Measurements from ENCODE around the gene GMIP. TPM values are rescaled to one million over a fixed set of nuclear protein-coding genes. Genes with fewer than 3 reads are reported as not detected.

Gene GMIP
- total and polyA plus RNA-seq, 2 experiments from 2014 or later, result 5.1 to 22.1 TPM

GRCh38 chr19:19651076-19651475, 7.6 kb upstream of the GMIP start (continued):
- TF ChIP-seq, protein P1, sequence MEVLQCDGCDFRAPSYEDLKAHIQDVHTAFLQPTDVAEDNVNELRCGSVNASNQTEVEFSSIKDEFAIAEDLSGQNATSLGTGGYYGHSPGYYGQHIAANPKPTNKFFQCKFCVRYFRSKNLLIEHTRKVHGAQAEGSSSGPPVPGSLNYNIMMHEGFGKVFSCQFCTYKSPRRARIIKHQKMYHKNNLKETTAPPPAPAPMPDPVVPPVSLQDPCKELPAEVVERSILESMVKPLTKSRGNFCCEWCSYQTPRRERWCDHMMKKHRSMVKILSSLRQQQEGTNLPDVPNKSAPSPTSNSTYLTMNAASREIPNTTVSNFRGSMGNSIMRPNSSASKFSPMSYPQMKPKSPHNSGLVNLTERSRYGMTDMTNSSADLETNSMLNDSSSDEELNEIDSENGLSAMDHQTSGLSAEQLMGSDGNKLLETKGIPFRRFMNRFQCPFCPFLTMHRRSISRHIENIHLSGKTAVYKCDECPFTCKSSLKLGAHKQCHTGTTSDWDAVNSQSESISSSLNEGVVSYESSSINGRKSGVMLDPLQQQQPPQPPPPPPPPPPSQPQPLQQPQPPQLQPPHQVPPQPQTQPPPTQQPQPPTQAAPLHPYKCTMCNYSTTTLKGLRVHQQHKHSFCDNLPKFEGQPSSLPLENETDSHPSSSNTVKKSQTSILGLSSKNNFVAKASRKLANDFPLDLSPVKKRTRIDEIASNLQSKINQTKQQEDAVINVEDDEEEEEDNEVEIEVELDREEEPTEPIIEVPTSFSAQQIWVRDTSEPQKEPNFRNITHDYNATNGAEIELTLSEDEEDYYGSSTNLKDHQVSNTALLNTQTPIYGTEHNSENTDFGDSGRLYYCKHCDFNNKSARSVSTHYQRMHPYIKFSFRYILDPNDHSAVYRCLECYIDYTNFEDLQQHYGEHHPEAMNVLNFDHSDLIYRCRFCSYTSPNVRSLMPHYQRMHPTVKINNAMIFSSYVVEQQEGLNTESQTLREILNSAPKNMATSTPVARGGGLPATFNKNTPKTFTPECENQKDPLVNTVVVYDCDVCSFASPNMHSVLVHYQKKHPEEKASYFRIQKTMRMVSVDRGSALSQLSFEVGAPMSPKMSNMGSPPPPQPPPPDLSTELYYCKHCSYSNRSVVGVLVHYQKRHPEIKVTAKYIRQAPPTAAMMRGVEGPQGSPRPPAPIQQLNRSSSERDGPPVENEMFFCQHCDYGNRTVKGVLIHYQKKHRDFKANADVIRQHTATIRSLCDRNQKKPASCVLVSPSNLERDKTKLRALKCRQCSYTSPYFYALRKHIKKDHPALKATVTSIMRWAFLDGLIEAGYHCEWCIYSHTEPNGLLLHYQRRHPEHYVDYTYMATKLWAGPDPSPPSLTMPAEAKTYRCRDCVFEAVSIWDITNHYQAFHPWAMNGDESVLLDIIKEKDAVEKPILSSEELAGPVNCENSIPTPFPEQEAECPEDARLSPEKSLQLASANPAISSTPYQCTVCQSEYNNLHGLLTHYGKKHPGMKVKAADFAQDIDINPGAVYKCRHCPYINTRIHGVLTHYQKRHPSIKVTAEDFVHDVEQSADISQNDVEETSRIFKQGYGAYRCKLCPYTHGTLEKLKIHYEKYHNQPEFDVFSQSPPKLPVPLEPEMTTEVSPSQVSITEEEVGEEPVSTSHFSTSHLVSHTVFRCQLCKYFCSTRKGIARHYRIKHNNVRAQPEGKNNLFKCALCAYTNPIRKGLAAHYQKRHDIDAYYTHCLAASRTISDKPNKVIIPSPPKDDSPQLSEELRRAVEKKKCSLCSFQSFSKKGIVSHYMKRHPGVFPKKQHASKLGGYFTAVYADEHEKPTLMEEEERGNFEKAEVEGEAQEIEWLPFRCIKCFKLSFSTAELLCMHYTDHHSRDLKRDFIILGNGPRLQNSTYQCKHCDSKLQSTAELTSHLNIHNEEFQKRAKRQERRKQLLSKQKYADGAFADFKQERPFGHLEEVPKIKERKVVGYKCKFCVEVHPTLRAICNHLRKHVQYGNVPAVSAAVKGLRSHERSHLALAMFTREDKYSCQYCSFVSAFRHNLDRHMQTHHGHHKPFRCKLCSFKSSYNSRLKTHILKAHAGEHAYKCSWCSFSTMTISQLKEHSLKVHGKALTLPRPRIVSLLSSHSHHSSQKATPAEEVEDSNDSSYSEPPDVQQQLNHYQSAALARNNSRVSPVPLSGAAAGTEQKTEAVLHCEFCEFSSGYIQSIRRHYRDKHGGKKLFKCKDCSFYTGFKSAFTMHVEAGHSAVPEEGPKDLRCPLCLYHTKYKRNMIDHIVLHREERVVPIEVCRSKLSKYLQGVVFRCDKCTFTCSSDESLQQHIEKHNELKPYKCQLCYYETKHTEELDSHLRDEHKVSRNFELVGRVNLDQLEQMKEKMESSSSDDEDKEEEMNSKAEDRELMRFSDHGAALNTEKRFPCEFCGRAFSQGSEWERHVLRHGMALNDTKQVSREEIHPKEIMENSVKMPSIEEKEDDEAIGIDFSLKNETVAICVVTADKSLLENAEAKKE (CRISPR knock-in tag; IDR thresholded peaks at IDR 0.05), result no peak
- no peak for TF ChIP-seq EZH2phosphoT487 (IDR thresholded peaks at IDR 0.05; ENCODE audit: unreplicated experiment)
- TF ChIP-seq, protein P2, sequence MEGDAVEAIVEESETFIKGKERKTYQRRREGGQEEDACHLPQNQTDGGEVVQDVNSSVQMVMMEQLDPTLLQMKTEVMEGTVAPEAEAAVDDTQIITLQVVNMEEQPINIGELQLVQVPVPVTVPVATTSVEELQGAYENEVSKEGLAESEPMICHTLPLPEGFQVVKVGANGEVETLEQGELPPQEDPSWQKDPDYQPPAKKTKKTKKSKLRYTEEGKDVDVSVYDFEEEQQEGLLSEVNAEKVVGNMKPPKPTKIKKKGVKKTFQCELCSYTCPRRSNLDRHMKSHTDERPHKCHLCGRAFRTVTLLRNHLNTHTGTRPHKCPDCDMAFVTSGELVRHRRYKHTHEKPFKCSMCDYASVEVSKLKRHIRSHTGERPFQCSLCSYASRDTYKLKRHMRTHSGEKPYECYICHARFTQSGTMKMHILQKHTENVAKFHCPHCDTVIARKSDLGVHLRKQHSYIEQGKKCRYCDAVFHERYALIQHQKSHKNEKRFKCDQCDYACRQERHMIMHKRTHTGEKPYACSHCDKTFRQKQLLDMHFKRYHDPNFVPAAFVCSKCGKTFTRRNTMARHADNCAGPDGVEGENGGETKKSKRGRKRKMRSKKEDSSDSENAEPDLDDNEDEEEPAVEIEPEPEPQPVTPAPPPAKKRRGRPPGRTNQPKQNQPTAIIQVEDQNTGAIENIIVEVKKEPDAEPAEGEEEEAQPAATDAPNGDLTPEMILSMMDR (conservative IDR thresholded peaks at IDR 0.05; ENCODE audit: low read depth in 2 of 2), result no peak
- no peak for TF ChIP-seq POLR2AphosphoS5 (IDR thresholded peaks at IDR 0.05; ENCODE audit: low read depth)
- TF ChIP-seq, protein P3, sequence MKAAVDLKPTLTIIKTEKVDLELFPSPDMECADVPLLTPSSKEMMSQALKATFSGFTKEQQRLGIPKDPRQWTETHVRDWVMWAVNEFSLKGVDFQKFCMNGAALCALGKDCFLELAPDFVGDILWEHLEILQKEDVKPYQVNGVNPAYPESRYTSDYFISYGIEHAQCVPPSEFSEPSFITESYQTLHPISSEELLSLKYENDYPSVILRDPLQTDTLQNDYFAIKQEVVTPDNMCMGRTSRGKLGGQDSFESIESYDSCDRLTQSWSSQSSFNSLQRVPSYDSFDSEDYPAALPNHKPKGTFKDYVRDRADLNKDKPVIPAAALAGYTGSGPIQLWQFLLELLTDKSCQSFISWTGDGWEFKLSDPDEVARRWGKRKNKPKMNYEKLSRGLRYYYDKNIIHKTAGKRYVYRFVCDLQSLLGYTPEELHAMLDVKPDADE (IDR thresholded peaks at IDR 0.05), result no peak
- TF ChIP-seq CREB1 (CRISPR knock-in tag; IDR thresholded peaks at IDR 0.05; ENCODE audit: low read depth), result no peak

- no peaks in the 10 kb centered on the region for H3K27me3 ChIP-seq (ENCODE audit: insufficient read depth)
- no peak overlapping the region for H3K27ac ChIP-seq (ENCODE audit: low read depth)
- no peaks in the 10 kb centered on the region for H3K4me1 ChIP-seq (ENCODE audit: insufficient read depth)
- ATAC-seq (no peak), DNase-seq (ENCODE audit: low spot score) (no peak)
- peaks cover 16% of the 10 kb centered on the region for H3K27me3 Mint-ChIP-seq (ENCODE audit: insufficient read depth, low read depth, poor library complexity)
- H3K36me3 Mint-ChIP-seq (ENCODE audit: low read depth), result peaks cover 80% of the 10 kb centered on the region
- H3K79me2 ChIP-seq (replicated peaks; ENCODE audit: insufficient read depth), result no peaks in the 10 kb centered on the region
- peaks cover 18% of the 10 kb centered on the region for H3K36me3 ChIP-seq (ENCODE audit: insufficient read depth)
- no peak overlapping the region for H3K4me2 ChIP-seq
- H3F3A ChIP-seq (replicated peaks; ENCODE audit: low read depth), result 0 out of 2 replicates have a peak, but pooled peaks cover 2% of the 10 kb centered on the region
- peaks cover 6% of the 10 kb centered on the region; the same call in 1 of the 2 replicates for H4K20me1 ChIP-seq (replicated peaks; ENCODE audit: insufficient read depth)
- H3K9me2 ChIP-seq (ENCODE audit: insufficient read depth), result no peaks in the 10 kb centered on the region
- H3K4me3 Mint-ChIP-seq, result no peak overlapping the region
- no peaks in the 10 kb centered on the region for H3K9me3 Mint-ChIP-seq
- no peaks in the 10 kb centered on the region for H3K4me1 Mint-ChIP-seq
- no peak overlapping the region for H3K27ac Mint-ChIP-seq
- H2AFZ ChIP-seq, result no peak overlapping the region
- H3K4me3 ChIP-seq, result no peak overlapping the region
- no peak for TF ChIP-seq POLR2AphosphoS5 (IDR thresholded peaks at IDR 0.05; ENCODE audit: low read depth)
- no peak for TF ChIP-seq CREB1 (CRISPR knock-in tag; IDR thresholded peaks at IDR 0.05; ENCODE audit: low read depth)
- TF ChIP-seq, protein P1 (CRISPR knock-in tag; IDR thresholded peaks at IDR 0.05), result no peak
Observed at GRCh38 chr19:19650331-19650730, 6.9 kb upstream of the GMIP start.

Data from GM23338 (cell line).